GM18499 (cell line): ENCODE results near the gene CYYR1.

Source experiments
- ATAC-seq: cut with Tn5 transposase; IDR thresholded peaks from one replicate; pipeline ENCODE4 v1.9.1; 2021; ENCODE audit warnings: moderate number of reproducible peaks; ENCODE audit not compliant: insufficient read depth, unreplicated experiment

The CYYR1 gene

DNA sequence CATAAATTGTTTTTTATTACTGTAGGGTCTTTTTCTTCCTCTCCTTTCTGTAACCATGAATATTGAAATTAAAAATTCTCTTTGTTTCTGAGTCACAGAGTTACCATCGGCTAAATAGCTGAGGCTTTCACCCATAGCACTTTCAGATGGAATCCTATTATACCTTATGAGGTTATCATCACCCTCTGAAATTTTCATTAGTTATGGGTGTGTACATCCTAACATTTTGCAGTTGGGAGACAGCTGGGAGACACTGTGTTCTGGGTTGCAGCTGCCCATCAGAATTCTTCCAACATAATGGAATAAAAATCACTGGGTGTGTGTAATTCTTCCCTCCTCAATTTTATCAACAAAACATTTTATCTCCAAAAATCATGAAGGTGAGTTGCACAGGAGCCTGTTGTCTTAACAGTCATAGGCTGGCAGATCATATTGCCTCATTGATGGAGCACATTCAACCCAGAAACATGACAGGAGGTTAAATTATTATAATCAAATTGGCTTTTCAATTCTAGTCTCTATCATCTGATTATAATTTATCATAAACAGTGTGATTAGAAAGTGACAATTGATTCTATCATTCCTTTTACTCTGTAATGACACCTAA is 17.4 kb downstream of the CYYR1 start:
- ATAC-seq, result no peak

DNA sequence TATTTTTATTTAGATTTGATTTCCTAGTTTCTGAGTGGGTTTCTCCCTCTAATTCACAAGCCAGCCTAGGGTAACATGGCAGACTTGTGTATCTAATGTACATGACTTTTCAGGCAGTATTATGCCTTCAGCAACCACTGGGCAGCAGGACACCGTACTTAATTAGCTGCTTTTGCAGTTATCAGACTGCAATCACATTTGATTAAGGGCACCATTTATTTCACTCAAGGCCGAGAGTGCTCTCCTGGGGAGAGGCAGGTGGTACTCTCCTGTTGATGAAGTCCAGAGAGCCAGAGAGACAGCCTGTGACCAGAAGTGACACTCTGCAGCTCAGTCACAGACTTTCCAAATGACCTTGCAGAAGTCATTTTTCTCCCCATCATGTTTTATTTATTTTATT is 18.7 kb downstream of the CYYR1 start:
- no peak for ATAC-seq

DNA sequence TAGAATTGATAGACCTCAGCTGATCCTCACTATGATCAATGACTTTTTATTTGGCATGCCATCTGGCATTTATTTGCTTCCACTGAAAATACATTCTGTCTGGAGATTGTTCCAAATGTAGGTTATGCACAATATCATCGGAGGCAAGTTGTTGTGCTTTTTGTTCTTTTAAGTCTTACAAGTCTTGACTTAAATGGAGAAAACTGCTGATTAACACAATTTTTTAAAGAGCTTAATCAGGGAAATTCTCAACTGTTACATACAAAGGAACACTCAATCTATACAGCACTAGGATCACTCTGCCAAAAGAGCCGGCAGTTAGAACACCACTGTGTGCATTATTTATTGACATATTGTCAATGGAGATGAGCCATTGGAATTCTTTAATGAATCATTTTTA is 19.2 kb downstream of the CYYR1 start:
- no peak for ATAC-seq

DNA sequence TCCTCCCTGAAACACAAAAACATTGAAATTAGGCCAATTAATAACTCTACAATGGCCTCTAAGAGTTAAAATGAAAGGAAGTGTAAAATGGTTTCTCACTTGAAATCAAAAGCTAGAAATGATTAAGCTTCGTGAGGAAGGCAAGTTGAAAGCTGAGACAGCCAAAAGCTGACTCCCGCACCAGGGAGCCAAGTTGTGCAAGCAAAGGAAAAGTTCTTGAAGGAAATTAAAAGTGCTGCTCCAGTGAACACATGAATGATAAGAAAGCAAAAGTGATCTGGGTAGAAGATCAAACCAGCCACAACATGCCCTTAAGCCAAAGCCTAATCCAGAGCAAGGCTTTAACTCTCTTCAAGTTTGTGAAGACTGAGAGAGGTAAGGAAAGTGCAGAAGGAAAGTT is 22.8 kb downstream of the CYYR1 start:
- ATAC-seq, result no peak

DNA sequence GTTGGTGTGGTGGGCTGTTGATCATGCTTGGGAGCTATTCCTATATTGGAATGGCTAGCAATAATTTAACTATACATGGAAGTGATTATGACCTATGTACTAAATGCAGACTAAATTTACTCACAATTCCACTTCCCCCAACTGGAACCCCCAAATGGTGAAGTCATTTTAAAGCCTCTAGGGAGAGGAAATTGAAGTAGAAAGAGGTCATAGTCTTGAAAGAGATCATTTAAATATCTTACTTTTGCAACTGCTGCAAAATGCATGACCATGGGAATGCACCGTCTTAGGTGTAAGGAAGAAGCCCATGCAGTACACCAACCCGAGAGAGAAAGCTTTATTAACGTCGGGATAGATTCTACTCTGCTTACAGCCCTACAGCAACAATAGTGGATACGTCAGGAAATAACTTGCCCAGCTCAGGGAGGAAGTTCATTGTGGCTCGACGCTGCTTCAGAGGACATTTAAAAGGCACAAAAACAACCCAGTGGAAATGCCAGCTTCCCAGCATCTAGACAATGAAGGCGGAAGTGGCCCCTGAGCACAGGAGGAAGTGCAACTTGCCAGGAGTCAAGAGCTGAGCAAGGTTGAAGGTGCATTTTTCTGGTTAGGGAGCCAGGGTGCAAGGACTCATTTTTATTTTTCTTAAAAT is 26.5 kb downstream of the CYYR1 start:
- no peak for ATAC-seq

DNA sequence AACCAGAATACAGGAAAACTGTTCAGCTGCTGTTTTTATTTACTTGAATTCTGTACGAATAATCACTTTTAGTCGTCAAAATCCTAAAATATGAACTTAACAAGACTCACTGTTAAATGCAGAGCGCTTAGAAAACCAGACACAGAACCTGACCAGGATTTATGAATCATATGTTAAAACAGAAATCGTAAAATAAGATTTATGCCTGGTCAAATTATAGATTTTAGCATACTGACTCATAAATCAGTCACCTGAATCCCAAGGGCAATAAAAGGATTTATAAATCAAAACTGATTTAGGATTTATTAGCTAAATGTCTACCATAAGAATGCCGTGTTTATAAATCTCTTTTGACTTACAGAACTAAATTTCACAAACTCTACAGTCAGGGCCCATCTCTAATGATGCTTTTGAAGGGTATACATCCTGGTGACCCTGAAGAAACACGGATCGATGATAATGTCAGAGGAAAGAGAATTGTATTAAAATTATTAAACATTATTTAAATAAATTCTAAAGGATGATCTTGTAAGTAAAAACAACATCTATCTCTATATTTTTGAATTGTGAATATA is 28.8 kb downstream of the CYYR1 start:
- no peak for ATAC-seq

DNA sequence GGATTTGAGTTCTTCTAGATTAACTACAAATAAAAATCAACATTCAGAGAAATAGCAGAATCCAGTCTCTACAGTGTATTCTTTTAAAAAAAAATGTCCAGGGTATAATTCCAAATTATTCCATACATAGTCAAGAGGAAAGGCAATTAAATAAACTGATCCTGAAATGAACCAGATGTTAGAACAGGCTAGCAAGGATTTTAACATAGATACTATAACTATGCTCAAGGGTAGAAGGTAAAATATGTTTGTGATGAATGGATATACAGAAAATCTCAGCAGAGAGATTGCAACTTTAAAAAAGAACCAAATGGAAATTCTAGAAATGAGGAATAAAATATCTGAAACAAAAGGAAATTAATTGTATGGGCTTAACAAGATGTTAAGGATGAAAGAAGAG is 32.4 kb downstream of the CYYR1 start:
- no peak for ATAC-seq

DNA sequence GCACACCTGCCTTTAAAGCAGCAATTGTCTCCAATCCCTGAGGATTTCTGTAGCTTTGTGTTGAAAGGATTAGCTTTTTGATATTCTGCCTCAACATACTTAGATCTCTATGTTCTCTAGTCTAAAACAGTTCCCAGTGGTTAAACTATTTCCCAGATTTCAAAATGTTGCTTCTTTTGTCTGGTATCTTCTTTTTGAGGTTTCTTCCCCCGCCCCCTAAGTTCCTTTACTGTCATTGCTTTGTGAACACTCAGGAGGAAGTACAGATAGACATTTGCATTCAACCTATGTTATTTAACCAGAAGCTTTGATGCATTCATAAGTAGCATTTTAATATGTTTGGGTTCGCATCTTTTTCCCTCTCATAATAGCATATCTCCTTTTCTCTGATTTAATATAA is 33.5 kb downstream of the CYYR1 start:
- no peak for ATAC-seq

DNA sequence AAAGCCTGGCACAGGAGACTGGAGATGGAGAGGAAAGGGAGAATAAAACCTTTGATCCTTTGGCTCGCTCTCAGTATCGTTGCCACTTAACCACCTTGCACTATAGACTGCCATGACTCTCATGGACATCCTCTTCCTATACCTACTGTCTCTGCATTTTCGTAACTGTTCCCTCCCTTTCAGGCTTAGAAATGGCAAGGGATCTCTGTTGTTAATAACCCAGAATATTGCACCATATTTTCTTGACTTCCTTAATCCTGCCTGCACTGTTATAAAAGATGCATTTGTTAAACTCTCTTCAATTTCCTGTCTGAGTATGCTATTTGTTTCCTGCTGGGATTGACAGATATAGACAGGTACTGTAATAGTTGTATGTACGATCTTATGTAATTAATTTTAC is 38.6 kb downstream of the CYYR1 start:
- ATAC-seq, result no peak

DNA sequence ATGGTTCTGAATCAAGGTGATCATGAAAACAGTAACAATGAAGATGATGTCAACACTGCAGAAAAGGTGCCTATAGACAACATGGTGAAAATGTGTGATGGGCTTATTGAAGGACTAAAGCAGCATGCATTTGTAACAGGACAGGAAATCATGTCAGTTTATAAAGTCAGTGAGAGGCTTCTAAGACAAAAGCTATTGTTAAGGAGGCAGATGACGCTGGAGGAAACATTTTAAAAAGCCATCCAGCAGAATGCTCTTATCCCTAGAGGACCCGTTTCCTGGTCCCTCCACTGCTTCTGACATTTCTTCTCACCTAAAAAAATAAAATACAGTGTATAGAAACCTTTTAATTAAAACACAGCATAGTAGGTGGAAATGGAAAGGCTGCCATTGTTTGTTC is 40.9 kb downstream of the CYYR1 start:
- no peak for ATAC-seq

DNA sequence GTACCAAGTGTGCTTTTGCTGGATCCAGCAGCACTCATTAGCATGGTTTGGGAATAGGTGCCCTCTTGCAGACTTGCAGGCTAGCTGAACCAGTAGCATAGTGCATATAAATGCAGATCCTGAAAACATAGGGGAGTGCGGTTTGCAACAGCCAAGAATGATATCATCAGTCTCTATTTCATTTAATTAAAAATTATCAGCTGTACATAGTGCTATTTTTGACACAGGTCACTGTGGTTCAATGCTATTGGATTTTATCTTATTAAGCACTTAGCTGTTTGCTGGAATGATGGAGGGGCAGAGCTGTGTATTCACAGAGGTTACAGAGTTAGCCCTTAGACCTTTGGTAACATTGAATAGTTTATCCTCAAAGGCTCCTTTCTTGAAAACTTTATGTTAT is 43.6 kb downstream of the CYYR1 start:
- ATAC-seq, result no peak

DNA sequence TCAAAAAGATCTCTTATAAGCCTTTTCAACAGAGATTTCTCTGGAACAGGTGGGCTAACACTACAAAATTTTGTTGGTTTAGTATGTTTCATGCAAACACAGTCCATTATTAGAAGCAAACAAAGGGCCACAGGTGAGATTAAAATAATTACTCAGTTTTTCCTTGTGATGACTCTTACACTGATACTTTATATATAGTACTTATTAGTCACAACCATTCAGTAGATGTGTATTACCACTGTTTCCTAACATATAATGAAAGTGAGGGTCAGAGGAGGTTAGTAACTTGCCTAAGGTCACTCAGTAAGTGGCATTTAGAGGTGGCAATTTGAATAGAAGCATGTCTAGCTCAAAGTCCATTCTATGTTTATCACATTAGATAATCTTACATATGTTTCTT is 44.2 kb downstream of the CYYR1 start:
- no peak for ATAC-seq

DNA sequence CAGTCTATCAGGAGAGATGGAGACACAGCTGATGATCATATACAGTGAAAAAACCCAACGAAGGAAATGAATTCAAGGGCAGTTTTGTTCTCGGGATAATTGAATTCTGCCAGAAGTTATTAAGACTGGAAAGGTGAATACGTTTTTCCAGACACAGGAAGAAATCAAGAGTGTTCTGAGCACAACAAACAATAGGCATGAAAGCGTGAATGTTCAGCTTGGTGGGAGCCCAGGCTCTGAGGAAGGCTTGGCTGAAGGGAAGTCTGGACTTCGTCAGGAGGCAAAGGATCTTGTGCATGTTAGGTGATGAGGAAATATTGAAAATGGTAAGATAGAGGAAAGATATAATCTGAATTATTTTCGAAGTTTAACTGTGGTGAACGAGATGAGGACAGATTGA is 50.4 kb downstream of the CYYR1 start:
- ATAC-seq, result no peak

DNA sequence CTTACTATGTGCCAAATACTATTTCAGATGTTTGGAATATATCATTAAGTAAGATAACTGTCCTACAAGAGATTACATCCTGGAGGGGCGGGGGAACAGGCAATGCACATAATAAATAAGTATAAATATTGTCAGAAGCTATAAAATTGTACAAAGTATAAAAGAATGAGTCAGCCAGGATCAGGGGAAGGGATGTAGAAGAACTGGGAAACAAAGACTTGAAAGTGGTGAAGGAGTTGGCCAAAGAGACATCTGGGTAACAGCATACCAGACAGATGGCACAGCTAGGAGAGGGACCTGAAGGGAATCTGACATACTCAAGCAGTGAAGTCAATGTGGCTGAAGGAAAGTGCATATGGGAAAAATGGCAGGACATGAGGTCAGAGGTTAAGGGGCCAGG is 53.9 kb downstream of the CYYR1 start:
- no peak for ATAC-seq

DNA sequence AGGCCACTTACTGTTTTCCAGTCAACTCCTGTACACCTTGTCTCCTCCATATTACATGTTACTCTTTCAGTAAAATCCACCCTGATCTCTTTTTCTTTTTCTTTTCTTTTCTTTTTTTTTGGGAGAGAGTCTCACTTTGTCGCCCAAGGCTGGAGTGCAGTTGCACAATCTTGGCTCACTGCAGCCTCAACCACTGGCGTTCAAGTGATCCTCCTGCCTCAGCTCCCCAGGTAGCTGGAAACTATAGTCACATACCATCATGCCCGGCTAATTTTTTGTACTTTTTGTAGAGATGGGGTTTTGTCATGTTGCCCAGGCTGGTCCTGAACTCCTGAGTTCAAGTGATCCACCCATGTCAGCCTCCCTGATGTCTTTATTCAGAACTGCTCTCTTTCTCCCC is 57.8 kb downstream of the CYYR1 start:
- ATAC-seq, result no peak

DNA sequence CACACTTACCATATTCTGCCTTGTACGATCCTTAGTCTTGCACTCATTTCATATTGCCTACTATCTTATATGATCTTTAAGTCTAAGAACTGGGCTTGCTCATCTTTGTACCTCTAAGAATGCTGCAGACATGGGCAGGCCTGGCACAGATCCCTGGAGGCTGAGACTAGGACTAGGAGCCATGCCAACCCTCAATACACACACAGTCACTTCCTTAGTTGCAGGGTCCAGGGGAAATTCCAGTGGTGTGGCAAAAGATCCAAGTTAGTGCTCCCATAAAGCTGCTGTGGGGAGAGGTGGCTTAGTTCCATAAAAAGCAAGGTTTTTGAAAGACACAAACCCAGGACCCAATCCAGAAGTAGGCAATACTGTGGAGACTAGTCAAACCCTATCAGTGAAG is 59.9 kb downstream of the CYYR1 start:
- ATAC-seq, result no peak

DNA sequence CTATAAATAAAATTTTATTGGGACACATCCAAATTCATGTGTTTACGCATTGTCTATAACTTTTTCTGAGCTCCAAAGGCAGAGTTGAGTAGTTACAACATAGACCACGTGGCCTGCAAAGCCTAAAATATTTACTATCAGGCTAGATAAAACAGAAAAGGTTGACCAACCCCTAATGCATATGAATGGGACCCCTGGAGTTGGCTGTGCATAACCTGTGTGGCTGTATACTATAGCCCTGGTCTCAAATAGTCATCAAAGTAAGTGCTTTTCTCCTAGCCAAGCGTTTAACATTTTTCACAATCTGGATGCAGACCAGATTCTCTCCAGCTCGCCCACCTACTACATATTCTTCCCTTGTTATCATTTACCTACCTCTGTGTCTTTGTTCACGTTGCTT is 60.4 kb downstream of the CYYR1 start:
- ATAC-seq, result no peak

DNA sequence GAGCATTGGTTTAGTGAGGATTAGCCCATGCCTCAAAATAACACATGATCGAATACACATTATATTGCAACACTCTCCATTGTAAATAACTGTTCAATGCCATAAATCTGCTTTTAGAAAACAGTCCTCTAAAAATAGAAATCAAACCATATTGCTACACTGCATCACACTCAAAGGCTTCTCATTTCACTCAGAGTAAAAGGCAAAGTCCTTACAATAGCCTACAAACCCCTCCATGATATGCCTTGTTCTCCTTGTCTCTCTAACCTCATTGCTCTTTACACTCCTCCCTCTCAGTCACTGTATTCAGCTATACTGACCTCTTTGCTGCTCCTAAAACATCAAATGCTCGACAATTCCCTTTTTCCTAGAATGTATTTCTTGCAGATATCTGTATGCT is 64.2 kb downstream of the CYYR1 start:
- ATAC-seq, result no peak

DNA sequence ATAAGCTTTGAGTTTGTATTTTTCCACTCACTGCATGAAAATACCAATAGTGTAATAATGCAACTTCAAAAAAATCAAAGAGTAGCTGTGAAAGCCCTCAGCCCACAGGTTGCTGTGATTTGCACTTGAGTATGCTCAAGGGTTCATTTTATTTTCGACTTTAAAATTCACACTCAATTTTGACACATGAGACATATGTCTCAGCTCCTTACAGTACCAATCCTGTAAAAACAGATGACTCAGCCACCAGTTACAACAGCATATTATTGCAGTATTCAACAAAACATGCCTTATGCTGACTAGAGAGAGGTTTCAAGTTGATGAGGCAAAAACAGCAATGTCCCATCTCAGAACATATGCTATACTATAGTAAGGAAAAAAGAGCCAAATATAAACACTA is 66.1 kb downstream of the CYYR1 start:
- ATAC-seq, result no peak

DNA sequence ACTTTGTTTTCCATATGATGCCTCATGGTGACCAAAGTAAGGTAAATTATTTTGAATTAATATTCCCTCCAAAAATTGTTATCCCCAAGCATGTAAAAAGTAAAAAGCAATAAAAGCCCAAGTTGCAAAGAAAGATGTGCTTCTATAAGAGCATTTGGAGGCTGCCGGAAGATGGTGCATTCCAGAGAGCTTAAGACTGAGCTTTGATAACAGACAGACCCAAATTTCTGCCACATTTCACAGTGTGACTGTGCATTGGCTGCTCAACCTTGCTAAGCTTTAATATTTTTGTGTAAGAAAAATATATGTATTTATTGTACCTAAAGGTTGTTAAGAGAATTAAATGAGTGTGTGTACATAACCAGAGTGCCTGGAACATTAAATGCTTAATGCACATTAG is 67.9 kb downstream of the CYYR1 start:
- ATAC-seq, result no peak

DNA sequence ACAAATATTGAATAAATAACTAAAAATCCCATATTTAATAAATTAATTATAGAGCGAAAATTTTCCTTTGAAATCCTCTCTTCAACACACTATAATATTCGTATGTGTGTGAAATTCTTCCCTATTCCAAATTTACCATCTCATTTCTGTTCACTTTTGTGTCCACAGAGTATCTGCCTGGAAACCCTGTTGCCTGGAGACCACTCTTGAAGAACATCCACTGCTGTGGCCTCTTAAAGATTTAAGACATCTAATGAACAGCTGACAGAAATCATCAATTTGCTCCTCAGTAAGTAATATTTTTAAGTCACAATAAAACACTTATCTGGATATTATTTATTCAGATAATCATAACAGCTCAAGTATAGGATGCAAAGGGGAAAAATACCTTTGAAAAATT is 69.7 kb downstream of the CYYR1 start:
- ATAC-seq, result no peak

DNA sequence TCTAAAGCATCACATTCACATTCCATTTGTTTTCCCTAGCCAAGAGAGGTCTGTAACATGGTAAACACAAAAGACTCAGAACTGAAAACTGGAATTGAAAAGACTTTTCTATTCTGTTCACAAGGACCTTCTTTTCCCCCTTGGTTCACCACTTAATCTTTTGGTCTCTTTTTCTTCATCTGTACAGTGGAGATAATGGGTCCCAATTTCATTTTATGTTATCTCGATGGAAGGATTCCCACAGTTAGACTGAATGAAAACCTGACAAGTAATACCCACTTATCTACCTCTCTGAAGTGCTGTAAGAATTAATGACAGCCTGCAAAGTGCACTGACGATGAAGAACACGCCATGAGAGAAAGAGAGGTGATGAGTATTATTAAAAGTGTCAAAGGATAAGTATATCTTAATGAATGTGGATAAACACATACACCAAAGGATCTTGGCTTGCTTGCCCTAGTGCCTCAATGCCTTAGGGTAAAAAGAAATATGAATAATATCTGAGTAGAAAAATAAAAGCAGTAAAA is 71.5 kb downstream of the CYYR1 start:
- no peak for ATAC-seq
